Liver (tissue), 9 donors: ENCODE measurements around the gene PRSS37. TPM values are rescaled to one million over a fixed set of nuclear protein-coding genes. Genes with fewer than 3 reads are reported as not detected.

Experiments used
- DNase-seq: peaks from one replicate; pipeline ENCODE4 v3.0.0-alpha.2; 2017; ENCODE audit warnings: low spot score
- H3K27ac ChIP-seq, 2 donors: one replicate each; pipeline ENCODE4 v1.7.0; 2013; ENCODE audit warnings: inconsistent platforms in 2 of 2, low read length in 2 of 2, control low read depth in 1 of 2, low read depth in 1 of 2, mild to moderate bottlenecking in 1 of 2
- H3K27me3 ChIP-seq, 4 donors: one replicate each; pipeline versions ENCODE4 v1.6.1 to v1.7.0; 2013; ENCODE audit warnings: low read length in 3 of 4, inconsistent platforms in 1 of 4, mild to moderate bottlenecking in 1 of 4, moderate library complexity in 1 of 4; ENCODE audit not compliant: control insufficient read depth in 4 of 4, insufficient read depth in 4 of 4
- H3K36me3 ChIP-seq, 4 donors: one replicate each; pipeline versions ENCODE4 v1.6.1 to v1.7.0; 2013; ENCODE audit warnings: low read length in 3 of 4, mild to moderate bottlenecking in 3 of 4, low read depth in 1 of 4, moderate library complexity in 1 of 4; ENCODE audit not compliant: control insufficient read depth in 4 of 4, insufficient read depth in 3 of 4
- H3K4me1 ChIP-seq, 4 donors: one replicate each; pipeline versions ENCODE4 v1.6.1 to v1.7.0; 2013; ENCODE audit warnings: low read length in 3 of 4, mild to moderate bottlenecking in 3 of 4, moderate library complexity in 1 of 4; ENCODE audit not compliant: control insufficient read depth in 4 of 4, insufficient read depth in 4 of 4
- H3K4me3 ChIP-seq, 3 donors: one replicate each; pipeline versions ENCODE4 v1.6.1 to v1.7.0; 2013; ENCODE audit warnings: low read length in 3 of 3, control low read depth in 1 of 3, low read depth in 1 of 3, mild to moderate bottlenecking in 1 of 3
- H3K9ac ChIP-seq, 2 donors: one replicate each; pipeline ENCODE4 v1.7.0; 2013; ENCODE audit warnings: low read length in 2 of 2, mild to moderate bottlenecking in 2 of 2, moderate library complexity in 2 of 2, control low read depth in 1 of 2, low read depth in 1 of 2
- H3K9me3 ChIP-seq, 4 donors: one replicate each; pipeline versions ENCODE4 v1.6.1 to v1.7.0; 2013; ENCODE audit warnings: low read length in 3 of 4; ENCODE audit not compliant: control insufficient read depth in 4 of 4
- EGR1 ChIP-seq, 2 donors: IDR thresholded peaks; 2 replicates each; pipeline ENCODE4 v1.6.1; 2016 to 2018; ENCODE audit warnings: antibody characterized with exemption in 2 of 2, low read depth in 2 of 2
- FOXA1 ChIP-seq: IDR thresholded peaks from 2 replicates; pipeline ENCODE4 v1.6.1; 2016; ENCODE audit warnings: antibody characterized with exemption
- FOXA2 ChIP-seq: IDR thresholded peaks from 2 replicates; pipeline ENCODE4 v1.6.1; 2016; ENCODE audit warnings: antibody characterized with exemption
- GABPA ChIP-seq, 2 donors: IDR thresholded peaks in 1 of 2; conservative IDR thresholded peaks in 1 of 2; 2 replicates each; pipeline ENCODE4 v1.6.1; 2016; ENCODE audit warnings: antibody characterized with exemption in 2 of 2, mild to moderate bottlenecking in 1 of 2, moderate library complexity in 1 of 2
- HNF4A ChIP-seq, 2 donors: conservative IDR thresholded peaks; 2 replicates each; pipeline ENCODE4 v1.6.1; 2016; ENCODE audit warnings: antibody characterized with exemption in 2 of 2, mild to moderate bottlenecking in 2 of 2
- HNF4G ChIP-seq: IDR thresholded peaks from 2 replicates; pipeline ENCODE4 v1.6.1; 2016; ENCODE audit warnings: antibody characterized with exemption
- JUND ChIP-seq, 2 donors: IDR thresholded peaks; 2 replicates each; pipeline ENCODE4 v1.6.1; 2016; ENCODE audit warnings: antibody characterized with exemption in 2 of 2
- NR2F2 ChIP-seq: IDR thresholded peaks from 2 replicates; pipeline ENCODE4 v1.6.1; 2016; ENCODE audit warnings: antibody characterized with exemption
- RAD21 ChIP-seq, 2 donors: IDR thresholded peaks; 2 replicates each; pipeline ENCODE4 v1.6.1; 2016; ENCODE audit warnings: antibody characterized with exemption in 2 of 2, mild to moderate bottlenecking in 2 of 2
- RXRA ChIP-seq, 2 donors: IDR thresholded peaks; 2 replicates each; pipeline ENCODE4 v1.6.1; 2017 to 2018; ENCODE audit warnings: antibody characterized with exemption in 2 of 2, mild to moderate bottlenecking in 1 of 2
- SP1 ChIP-seq: IDR thresholded peaks from 2 replicates; pipeline ENCODE4 v1.6.1; 2018; ENCODE audit warnings: antibody characterized with exemption, mild to moderate bottlenecking
- TAF1 ChIP-seq: conservative IDR thresholded peaks from 2 replicates; pipeline ENCODE4 v1.6.1; 2016; ENCODE audit warnings: antibody characterized with exemption, mild to moderate bottlenecking
- YY1 ChIP-seq: IDR thresholded peaks from 2 replicates; pipeline ENCODE4 v1.6.1; 2016; ENCODE audit warnings: antibody characterized with exemption, mild to moderate bottlenecking
- WGBS: extraction: QIAGEN DNeasy Blood & Tissue Kit; methylation state at CpG from one replicate; pipeline ENCODE4 v1.1.7; 2013; 5-methylcytosine and 5-hydroxymethylcytosine counted together
- polyA plus RNA-seq, 2 donors: library from polyadenylated mRNA; stranded (reverse) in 1 of 2; unstranded in 1 of 2; fragments of 200-250 nt in 1 of 2; fragments of >200 nt in 1 of 2; fragmentation: Nextera tagmentation in 1 of 2; extraction: Ambion mirVana in 1 of 2; gene quantifications; one replicate each; pipeline versions ENCODE4 v1.2.1 to v1.2.3, GENCODE V29; 2013 to 2015
- total RNA-seq, 2 donors: library from RNA; depleted of rRNA; stranded (reverse); fragments of >200 nt; gene quantifications; one replicate each; pipeline ENCODE4 v1.2.3, GENCODE V29; 2014
- TF ChIP-seq, protein P1 (sequence below): IDR thresholded peaks from 2 replicates; pipeline ENCODE4 v1.6.1; 2016; ENCODE audit warnings: antibody characterized with exemption
- TF ChIP-seq, protein P2 (sequence below): IDR thresholded peaks from 2 replicates; pipeline ENCODE4 v1.6.1; 2016; ENCODE audit warnings: antibody characterized with exemption, mild to moderate bottlenecking
- TF ChIP-seq, protein P3 (sequence below): IDR thresholded peaks from 2 replicates; pipeline ENCODE4 v1.6.1; 2016; ENCODE audit warnings: antibody characterized with exemption
- TF ChIP-seq, protein P4 (sequence below): IDR thresholded peaks from 2 replicates; pipeline ENCODE4 v1.6.1; 2016; ENCODE audit warnings: antibody characterized with exemption
- TF ChIP-seq, protein P5 (sequence below): fragments of 150-350 bp; IDR thresholded peaks from 2 replicates; pipeline ENCODE4 v1.5.1; 2017; ENCODE audit warnings: improper control_type of control experiment, low read depth, low read length; ENCODE audit not compliant: missing input control
- donor health status: healthy.
- donor health status: healthy.
- donor health status: healthy.
- donor health status: healthy.
- donor health status: healthy.

Gene PRSS37
- total and polyA plus RNA-seq, 4 donors: 0.08 TPM; not detected in 3

DNA sequence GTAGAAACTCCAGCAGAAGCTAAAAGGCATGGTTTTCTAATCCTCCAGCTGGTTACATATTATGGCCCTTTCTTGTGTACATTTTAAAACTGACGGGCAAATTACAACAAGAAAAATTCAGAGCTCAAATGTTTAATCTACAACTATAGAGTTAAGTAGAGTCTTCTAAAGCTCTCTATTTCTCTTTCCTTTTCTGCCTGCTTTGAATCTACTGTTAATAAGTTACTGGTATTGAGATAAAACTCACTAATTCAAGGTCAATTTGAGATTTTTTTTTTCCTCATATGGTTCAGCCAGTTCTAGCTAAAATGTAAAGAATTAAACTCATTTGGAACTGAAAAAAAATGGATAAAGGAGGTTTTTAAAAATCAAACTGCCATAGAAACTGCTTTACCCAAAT lies 1.6 kb upstream of the PRSS37 start:
- TF ChIP-seq, protein P1, sequence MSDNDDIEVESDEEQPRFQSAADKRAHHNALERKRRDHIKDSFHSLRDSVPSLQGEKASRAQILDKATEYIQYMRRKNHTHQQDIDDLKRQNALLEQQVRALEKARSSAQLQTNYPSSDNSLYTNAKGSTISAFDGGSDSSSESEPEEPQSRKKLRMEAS: no peak
- TF ChIP-seq, protein P2, sequence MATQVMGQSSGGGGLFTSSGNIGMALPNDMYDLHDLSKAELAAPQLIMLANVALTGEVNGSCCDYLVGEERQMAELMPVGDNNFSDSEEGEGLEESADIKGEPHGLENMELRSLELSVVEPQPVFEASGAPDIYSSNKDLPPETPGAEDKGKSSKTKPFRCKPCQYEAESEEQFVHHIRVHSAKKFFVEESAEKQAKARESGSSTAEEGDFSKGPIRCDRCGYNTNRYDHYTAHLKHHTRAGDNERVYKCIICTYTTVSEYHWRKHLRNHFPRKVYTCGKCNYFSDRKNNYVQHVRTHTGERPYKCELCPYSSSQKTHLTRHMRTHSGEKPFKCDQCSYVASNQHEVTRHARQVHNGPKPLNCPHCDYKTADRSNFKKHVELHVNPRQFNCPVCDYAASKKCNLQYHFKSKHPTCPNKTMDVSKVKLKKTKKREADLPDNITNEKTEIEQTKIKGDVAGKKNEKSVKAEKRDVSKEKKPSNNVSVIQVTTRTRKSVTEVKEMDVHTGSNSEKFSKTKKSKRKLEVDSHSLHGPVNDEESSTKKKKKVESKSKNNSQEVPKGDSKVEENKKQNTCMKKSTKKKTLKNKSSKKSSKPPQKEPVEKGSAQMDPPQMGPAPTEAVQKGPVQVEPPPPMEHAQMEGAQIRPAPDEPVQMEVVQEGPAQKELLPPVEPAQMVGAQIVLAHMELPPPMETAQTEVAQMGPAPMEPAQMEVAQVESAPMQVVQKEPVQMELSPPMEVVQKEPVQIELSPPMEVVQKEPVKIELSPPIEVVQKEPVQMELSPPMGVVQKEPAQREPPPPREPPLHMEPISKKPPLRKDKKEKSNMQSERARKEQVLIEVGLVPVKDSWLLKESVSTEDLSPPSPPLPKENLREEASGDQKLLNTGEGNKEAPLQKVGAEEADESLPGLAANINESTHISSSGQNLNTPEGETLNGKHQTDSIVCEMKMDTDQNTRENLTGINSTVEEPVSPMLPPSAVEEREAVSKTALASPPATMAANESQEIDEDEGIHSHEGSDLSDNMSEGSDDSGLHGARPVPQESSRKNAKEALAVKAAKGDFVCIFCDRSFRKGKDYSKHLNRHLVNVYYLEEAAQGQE: no peak
- TF ChIP-seq HNF4G (no peak), TAF1 (no peak), YY1 (no peak), RAD21 (IDR thresholded peaks at IDR 0.05) (no peak), NR2F2 (no peak), RXRA (IDR thresholded peaks at IDR 0.05) (no peak), JUND (IDR thresholded peaks at IDR 0.05) (no peak), EGR1 (IDR thresholded peaks at IDR 0.05; ENCODE audit: low read depth in 2 of 2) (no peak), FOXA1 (no peak), FOXA2 (no peak), GABPA (IDR thresholded peaks at IDR 0.05 in 1 of 2, conservative IDR thresholded peaks at IDR 0.05 in 1 of 2) (no peak), SP1 (no peak)
- TF ChIP-seq, protein P3, sequence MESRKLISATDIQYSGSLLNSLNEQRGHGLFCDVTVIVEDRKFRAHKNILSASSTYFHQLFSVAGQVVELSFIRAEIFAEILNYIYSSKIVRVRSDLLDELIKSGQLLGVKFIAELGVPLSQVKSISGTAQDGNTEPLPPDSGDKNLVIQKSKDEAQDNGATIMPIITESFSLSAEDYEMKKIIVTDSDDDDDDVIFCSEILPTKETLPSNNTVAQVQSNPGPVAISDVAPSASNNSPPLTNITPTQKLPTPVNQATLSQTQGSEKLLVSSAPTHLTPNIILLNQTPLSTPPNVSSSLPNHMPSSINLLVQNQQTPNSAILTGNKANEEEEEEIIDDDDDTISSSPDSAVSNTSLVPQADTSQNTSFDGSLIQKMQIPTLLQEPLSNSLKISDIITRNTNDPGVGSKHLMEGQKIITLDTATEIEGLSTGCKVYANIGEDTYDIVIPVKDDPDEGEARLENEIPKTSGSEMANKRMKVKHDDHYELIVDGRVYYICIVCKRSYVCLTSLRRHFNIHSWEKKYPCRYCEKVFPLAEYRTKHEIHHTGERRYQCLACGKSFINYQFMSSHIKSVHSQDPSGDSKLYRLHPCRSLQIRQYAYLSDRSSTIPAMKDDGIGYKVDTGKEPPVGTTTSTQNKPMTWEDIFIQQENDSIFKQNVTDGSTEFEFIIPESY: no peak
- TF ChIP-seq, protein P4, sequence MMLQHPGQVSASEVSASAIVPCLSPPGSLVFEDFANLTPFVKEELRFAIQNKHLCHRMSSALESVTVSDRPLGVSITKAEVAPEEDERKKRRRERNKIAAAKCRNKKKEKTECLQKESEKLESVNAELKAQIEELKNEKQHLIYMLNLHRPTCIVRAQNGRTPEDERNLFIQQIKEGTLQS: no peak
- TF ChIP-seq, protein P5, sequence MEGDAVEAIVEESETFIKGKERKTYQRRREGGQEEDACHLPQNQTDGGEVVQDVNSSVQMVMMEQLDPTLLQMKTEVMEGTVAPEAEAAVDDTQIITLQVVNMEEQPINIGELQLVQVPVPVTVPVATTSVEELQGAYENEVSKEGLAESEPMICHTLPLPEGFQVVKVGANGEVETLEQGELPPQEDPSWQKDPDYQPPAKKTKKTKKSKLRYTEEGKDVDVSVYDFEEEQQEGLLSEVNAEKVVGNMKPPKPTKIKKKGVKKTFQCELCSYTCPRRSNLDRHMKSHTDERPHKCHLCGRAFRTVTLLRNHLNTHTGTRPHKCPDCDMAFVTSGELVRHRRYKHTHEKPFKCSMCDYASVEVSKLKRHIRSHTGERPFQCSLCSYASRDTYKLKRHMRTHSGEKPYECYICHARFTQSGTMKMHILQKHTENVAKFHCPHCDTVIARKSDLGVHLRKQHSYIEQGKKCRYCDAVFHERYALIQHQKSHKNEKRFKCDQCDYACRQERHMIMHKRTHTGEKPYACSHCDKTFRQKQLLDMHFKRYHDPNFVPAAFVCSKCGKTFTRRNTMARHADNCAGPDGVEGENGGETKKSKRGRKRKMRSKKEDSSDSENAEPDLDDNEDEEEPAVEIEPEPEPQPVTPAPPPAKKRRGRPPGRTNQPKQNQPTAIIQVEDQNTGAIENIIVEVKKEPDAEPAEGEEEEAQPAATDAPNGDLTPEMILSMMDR: no peak
- 75% methylated on average over 1 of the region's 1 CpG for WGBS

DNA sequence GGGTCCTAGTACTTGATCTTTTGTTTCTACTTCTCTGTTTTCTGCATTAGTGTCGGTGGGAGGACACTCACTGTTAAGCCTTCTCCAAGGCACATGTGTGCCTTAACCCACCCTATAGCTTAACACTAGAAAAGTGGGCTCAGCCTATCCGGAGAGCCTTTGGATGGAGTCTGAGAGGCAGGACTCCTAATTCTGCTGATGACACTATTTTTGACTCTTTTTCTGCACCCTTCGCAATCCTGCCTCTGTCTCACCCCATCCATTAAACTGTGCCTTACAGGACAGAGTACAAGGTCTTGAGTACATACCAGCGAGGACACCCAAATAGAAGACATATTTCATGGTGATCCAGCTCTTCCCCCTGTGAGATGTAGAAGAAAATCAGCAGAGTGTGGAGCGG lies 577 bp downstream of the PRSS37 start:
- Histone ChIP-seq H3K9me3 (no peaks in the 10 kb centered on the region), H3K36me3 (no peaks in the 10 kb centered on the region), H3K4me3 (no peak overlapping the region), H3K27ac (no peak overlapping the region), H3K27me3 (no peaks in the 10 kb centered on the region), H3K9ac (no peak overlapping the region), H3K4me1 (no peaks in the 10 kb centered on the region)
- WGBS: 96% methylated on average over 5 of the region's 5 CpGs
- DNase-seq: no peak
- TF ChIP-seq HNF4G (no peak), FOXA1 (no peak), HNF4A (conservative IDR thresholded peaks at IDR 0.05) (no peak), GABPA (IDR thresholded peaks at IDR 0.05 in 1 of 2, conservative IDR thresholded peaks at IDR 0.05 in 1 of 2) (no peak), TAF1 (no peak), EGR1 (IDR thresholded peaks at IDR 0.05; ENCODE audit: low read depth in 2 of 2) (no peak), RXRA (IDR thresholded peaks at IDR 0.05) (no peak), JUND (IDR thresholded peaks at IDR 0.05) (no peak), NR2F2 (no peak)
- TF ChIP-seq, protein P2: no peak
- TF ChIP-seq, protein P3: no peak
- TF ChIP-seq, protein P1: no peak

More for the DNA sequence above, 1.6 kb upstream of the PRSS37 start:
- DNase-seq: no peak
- Histone ChIP-seq H3K4me3 (no peak overlapping the region), H3K4me1 (no peaks in the 10 kb centered on the region), H3K9ac (no peak overlapping the region), H3K27me3 (no peaks in the 10 kb centered on the region), H3K36me3 (no peaks in the 10 kb centered on the region), H3K9me3 (no peaks in the 10 kb centered on the region), H3K27ac (no peak overlapping the region)
